HG03196 (cell line): ENCODE results near the gene TKT.

ENCODE experiments used
- ATAC-seq: cut with Tn5 transposase; IDR thresholded peaks from one replicate; pipeline ENCODE4 v1.9.1; 2021; ENCODE audit not compliant: unreplicated experiment

TKT gene

GRCh38 chr3:53225651-53226050, 30.2 kb downstream of the TKT start:
- no peak for ATAC-seq

GRCh38 chr3:53225181-53225580, 30.6 kb downstream of the TKT start:
- no peak for ATAC-seq

- ATAC-seq = no peak
Observed at GRCh38 chr3:53224536-53224935, 31.3 kb downstream of the TKT start.

GRCh38 chr3:53224026-53224425, 31.8 kb downstream of the TKT start:
- ATAC-seq = no peak

DNA sequence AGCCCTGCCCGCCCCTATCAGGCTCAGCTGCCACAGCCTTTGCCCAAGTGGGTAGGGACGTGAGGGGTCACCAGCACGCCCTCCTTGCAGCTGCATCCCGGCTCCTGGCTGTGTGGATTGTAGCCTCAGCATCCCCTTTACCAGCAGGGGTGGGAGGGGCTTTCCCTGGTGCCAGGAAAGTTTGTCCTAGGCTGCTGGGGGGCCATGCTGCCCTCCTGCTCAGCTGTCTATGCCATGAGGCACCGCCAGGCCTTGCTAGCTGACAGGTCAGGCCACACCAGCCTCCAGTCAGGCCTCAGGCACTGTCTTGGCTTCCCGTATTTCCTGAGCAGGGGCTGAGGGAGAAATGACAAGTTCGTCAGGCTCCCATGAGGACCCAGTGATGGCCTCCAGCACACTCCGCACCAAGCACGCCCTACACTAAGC, 32.3 kb downstream of the TKT start:
- ATAC-seq = no peak

GRCh38 chr3:53223025-53223424, 32.8 kb downstream of the TKT start:
- ATAC-seq = no peak

DNA sequence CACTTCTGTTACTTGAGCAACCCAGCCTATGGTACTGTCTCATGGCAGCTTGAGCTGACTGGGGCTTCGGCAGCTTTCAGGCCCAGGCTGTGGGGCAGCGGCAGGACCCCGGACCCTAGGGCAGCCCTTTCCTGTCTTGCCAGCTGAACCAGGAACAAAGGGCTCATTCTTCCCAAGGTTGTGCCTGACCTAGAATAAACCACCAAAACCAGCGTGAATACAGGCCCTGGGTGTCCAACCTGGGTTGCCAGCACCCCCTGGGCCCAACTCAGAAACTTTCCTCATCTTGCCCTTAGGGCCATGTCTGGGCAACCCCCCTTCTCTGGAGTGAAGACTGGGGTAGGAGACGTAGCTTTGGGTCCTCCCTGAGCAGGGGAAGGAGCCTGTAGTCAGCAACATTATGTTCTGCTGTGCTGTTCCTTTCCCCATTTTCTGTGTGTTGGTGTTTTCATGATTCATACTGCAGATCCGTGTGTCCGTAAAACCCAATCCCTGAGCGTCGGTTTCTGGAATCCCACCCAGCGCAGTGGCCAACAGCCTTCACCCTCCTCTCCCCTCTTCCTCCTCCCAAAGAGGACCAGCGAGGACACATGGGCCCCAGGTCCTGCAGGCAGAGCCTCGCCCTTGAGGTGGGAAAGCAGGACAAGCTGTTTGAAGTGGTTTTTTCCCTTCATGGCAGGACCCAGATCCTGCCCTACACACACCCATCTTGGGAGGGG, 33.5 kb downstream of the TKT start:
- no peak for ATAC-seq

- no peak for ATAC-seq
Observed at GRCh38 chr3:53221827-53222182, 34.0 kb downstream of the TKT start.

DNA sequence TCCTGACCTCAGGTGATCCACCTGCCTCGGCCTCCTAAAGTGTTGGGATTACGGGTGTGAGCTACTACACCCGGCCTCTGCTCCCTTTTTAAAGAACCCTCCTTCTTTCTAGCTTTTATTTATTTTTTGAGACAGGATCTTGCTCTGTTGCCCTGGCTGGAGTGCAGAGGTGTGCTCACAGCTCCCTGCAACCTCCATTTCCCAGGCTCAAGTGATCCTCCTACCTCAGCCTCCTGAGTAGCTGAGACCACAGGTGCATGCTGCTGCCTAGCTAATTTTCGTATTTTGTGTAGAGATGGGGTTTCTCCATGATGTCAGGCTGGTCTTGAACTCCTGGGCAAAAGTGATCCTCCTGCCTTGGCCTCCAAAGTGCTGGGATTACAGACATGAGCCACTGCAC, 34.5 kb downstream of the TKT start:
- no peak for ATAC-seq

DNA sequence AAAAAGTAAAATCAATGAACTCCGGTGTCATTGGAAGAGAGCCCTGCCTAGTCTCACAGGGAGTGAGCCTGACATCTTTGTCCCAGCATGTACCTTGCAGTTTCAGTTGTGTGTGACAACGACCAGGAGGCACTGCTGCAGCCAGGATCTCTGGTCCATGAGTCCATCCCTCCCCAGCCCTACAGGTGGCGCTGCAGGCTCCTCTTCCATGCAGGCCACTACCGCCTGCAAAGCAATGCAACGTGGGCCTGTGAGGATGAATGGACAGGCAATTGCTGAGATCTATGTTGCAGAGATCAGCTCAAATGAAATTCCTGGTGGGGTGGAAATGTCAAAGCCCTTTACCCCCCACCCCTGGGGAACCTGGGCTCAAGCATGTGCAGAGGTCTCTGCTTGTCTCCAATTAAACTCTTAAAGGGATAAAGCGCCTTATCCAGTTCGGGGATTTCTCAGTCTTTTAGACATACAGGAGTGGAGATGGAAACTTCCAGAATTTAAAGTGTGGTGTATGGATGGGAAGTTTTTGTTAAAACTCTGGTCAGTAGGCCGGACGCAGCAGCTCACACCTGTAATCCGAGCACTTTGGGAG, 35.8 kb downstream of the TKT start:
- ATAC-seq = peak; percentile 75

DNA sequence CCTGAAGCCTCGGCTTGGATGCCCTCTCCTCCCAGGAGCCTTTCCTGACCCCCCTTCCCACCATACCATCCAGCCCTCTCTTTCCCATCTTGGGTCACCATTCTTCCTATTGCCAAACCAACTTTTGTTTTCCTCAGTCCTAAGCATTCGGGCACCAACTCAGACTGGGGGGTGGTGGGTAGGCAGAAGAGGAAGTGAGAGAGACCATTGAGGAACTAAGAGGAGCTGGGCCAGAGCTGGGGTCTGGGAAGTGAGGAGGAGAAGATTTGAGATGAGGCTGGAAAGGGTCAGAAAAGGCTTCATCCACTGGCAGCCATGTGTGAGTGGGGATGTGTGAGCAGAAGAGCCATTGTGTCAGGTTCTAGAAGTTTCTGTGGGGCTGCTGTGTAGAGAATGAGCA, 37.7 kb downstream of the TKT start:
- no peak for ATAC-seq

DNA sequence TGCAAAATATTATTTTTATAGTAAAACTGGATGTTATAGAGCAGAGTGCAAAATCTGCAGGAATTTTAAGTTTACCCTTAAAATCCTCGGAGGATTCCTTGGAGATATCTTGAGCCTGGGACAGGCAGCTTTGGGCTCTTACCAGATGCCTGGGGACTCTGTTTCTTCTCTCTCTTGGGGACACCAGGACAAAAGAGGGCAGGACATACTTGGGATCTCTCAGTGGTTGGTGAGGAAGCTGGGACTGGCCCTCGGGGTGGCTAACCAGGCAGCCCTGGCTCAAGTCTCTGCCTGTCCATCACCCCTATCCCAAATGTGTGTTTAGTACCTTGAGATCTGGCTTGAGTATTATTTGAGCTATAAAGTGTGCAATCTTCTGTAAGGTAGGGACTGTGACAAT, 38.6 kb downstream of the TKT start:
- no peak for ATAC-seq

DNA sequence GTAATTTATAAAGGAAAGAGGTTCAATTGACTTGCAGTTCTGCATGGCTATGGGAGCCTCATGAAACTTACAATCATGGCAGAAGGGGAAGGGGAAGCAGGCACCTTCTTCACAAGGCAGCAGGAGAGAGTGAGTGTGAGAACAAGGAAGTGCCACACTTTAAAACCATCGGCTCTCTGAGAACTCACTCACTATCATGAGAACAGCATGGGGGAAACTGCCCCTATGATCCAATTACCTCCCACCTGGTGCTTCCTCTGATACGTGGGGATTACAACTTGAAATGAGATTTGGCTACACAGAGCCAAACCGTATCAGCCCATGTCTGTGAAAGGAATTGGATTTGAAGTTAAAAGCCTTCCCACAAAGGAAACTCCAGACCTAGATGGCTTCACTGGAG, 39.1 kb downstream of the TKT start:
- no peak for ATAC-seq

DNA sequence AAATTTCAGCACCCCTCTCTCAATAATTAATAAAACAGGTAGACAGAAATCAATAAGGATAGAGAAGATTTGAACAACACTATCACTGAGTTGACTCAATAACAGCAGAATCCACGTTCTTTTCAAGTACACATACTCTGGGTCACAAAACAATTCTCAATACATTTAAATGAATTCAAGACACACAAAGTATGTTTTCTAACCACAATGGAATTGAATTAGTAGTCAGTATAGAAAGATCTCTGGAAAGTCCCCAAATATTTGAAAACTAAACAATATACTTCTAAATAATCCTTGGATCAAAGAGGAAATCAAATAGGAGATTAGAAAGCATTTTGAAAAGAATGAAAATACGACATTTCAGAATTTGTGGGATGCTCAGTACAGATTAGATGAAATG, 40.0 kb downstream of the TKT start:
- ATAC-seq = no peak

- ATAC-seq = no peak
Observed at GRCh38 chr3:53213276-53213675, 42.5 kb downstream of the TKT start.

DNA sequence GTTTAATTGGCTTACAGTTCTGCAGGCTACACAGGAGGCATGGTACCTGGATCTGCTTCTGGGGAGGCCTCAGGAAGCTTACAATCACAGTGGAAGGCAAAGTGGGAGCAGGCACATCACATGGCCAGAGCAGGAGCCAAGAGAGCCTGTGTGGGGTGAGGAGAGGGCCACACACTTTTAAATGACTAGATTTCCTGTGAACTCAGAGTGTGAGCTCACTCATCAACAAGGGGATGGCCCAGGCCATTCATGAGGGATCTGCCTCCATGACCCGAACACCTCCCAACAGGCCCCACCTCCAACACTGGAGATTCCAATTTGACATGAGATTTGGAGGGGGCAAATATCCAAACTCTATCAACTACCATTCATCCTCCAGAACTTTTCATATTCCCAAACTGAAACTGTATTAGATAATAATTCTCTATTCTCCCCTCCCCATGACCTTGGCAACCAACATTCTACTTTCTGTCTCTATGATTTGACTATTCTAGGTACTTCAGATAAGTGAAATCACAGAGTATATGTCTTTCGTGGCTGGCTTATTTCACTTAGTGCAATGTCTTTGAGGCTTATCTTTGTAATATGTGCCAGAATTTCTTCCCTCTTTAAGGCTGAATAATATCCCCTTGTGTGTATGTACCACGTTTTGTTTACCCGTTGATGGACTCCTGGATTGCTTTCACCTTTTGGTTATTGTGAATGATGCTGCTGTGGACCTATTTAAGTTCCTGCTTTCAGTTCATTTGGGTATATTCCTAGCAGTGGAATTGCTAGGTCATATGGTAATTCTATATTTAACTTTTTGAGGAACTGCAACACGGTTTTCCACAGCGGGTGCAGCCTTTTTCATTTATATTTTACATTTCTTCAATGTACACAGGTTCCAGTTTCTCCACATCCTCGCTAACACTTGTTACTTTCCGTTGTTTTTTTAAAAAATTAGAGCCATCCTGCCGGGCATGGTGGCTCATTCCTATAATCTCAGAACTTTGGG, 43.8 kb downstream of the TKT start:
- ATAC-seq = no peak

DNA sequence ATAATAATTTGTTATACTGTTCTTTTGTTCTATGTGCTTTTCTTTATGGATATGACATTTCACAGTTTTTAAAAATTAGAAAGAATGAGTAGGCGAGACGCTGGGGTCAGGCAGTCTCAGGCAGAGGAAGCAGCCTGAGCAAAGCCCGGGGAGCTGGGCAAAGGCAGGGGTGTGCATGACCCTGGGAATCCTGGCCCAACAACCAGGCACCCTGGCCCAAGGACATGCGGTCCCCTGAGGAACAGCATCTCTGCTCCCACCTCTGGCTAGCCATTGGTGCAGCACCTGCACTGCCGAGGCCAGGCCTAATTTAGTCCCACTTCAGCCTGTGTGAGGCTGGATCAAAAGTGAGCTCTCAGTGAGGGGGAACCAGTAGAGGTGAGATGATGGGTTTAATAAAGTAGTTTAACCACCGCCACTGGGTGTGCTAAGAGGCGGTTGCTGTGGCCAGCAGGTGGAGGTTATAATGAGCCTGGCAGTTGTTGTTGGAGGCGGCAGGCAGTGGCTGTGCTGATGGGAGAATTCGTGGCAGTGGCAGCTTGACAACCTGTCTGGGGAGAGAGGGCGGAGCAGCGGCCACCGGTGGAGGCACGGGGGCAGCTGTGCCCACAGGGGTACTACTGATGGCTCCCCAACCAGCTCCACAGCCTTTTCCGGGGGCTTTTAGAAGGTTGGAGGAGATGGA, 53.3 kb downstream of the TKT start:
- no peak for ATAC-seq

GRCh38 chr3:53200501-53201498, 55.0 kb downstream of the TKT start:
- no peak for ATAC-seq

- no peak for ATAC-seq
Observed at GRCh38 chr3:53199834-53200233, 56.0 kb downstream of the TKT start.

DNA sequence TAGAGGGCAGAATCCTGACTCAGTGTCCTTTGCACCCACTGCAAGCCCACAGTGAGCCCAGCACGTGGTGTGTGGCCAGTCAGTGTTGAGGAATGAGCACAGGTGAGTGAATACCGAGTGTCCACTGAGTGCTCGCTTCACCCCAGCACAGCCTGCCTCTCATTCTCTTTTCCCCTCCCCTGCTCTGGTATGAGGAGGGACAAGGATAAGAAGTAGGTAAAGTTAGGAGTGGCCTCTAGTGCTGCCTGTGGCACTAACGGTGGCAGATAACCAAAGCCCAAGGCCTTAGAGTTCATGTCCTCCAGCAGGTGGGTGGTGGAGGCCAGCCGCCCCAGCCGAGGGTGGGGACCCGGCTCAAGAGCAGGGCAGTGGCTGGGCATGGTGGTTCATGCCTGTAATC, 56.8 kb downstream of the TKT start:
- ATAC-seq = no peak
